Left forelimb (tissue), 1 donor: ENCODE data around the gene ZNF277.

ENCODE experiments used
- DNase-seq: peaks from one replicate; pipeline ENCODE4 v3.0.0-alpha.2; 2018; ENCODE audit warnings: low spot score

ZNF277 gene

GRCh38 chr7:112206238-112206990 is at the start of gene ZNF277, which contains the start of gene DOCK4:
Gene ZNF277, plus strand, starts transcription at chr7:112206695. Its CDS starts 22 bp downstream, at chr7:112206717.
Gene DOCK4, minus strand, starts transcription at chr7:112206399. Its CDS starts 261 bp downstream, at chr7:112206138.
- DNase-seq: peak; percentile 100

- no peak for DNase-seq
Observed at GRCh38 chr7:112157072-112157471, 49.4 kb upstream of the ZNF277 start.

GRCh38 chr7:112159351-112159750 is 47.1 kb upstream of the ZNF277 start:
- DNase-seq: no peak

GRCh38 chr7:112160130-112160770 is 46.2 kb upstream of the ZNF277 start:
- DNase-seq: no peak

- no peak for DNase-seq
Observed at GRCh38 chr7:112160771-112161150, 45.7 kb upstream of the ZNF277 start.

GRCh38 chr7:112161253-112162141 is 45.0 kb upstream of the ZNF277 start:
- no peak for DNase-seq

- DNase-seq: no peak
Observed at GRCh38 chr7:112162142-112162766, 44.2 kb upstream of the ZNF277 start.

- no peak for DNase-seq
Observed at GRCh38 chr7:112162784-112163506, 43.5 kb upstream of the ZNF277 start.

GRCh38 chr7:112167147-112167546 is 39.3 kb upstream of the ZNF277 start:
- no peak for DNase-seq

GRCh38 chr7:112168915-112169314 is 37.6 kb upstream of the ZNF277 start:
- no peak for DNase-seq

GRCh38 chr7:112171673-112172072 is 34.8 kb upstream of the ZNF277 start:
- DNase-seq: no peak

- DNase-seq: no peak
Observed at GRCh38 chr7:112172870-112173567, 33.5 kb upstream of the ZNF277 start.

- no peak for DNase-seq
Observed at GRCh38 chr7:112173568-112173905, 33.0 kb upstream of the ZNF277 start.

- DNase-seq: no peak
Observed at GRCh38 chr7:112174192-112174591, 32.3 kb upstream of the ZNF277 start.

GRCh38 chr7:112176241-112176640 is 30.3 kb upstream of the ZNF277 start:
- no peak for DNase-seq

- DNase-seq: no peak
Observed at GRCh38 chr7:112176693-112177415, 29.6 kb upstream of the ZNF277 start.

- DNase-seq: no peak
Observed at GRCh38 chr7:112180223-112180622, 26.3 kb upstream of the ZNF277 start.

GRCh38 chr7:112182749-112183148 is 23.7 kb upstream of the ZNF277 start:
- DNase-seq: no peak

- no peak for DNase-seq
Observed at GRCh38 chr7:112183266-112183665, 23.2 kb upstream of the ZNF277 start.

- no peak for DNase-seq
Observed at GRCh38 chr7:112184455-112184854, 22.0 kb upstream of the ZNF277 start.
